SH-SY5Y (cell line): ENCODE results near the gene NDUFA8.

ENCODE experiments used
- GATA2 ChIP-seq: IDR thresholded peaks from 2 replicates; pipeline ENCODE4 v1.6.1; 2011; ENCODE audit warnings: mild to moderate bottlenecking, low read depth, low read length
- GATA3 ChIP-seq: IDR thresholded peaks from 2 replicates; pipeline ENCODE4 v1.6.1; 2011; ENCODE audit warnings: low read depth, mild to moderate bottlenecking, low read length, moderate library complexity

GRCh38 chr9:122207096-122207495, 47.5 kb upstream of the NDUFA8 start:
- no peak for TF ChIP-seq GATA2
- TF ChIP-seq GATA3 = no peak
